Peyer's patch (tissue), 4 donors: ENCODE results near the gene RABL6. TPM values are rescaled to one million over a fixed set of nuclear protein-coding genes. Genes with fewer than 3 reads are reported as not detected.

Experiments used
- DNase-seq, 3 donors: peaks; one replicate each; pipeline ENCODE4 v3.0.0-alpha.2; 2017 to 2019
- H3K27ac ChIP-seq, 4 donors: fragments of 200-600 bp; sonication (generic); one replicate each; pipeline ENCODE4 v1.5.1; 2016 to 2019
- H3K27me3 ChIP-seq, 2 donors: fragments of 200-600 bp; sonication (generic); one replicate each; pipeline ENCODE4 v1.5.1; 2019
- H3K36me3 ChIP-seq, 3 donors: fragments of 200-600 bp; sonication (generic); one replicate each; pipeline ENCODE4 v1.5.1; 2016 to 2019
- H3K4me1 ChIP-seq, 4 donors: fragments of 200-600 bp; sonication (generic); one replicate each; pipeline ENCODE4 v1.5.1; 2016 to 2019
- H3K4me3 ChIP-seq, 4 donors: fragments of 200-600 bp; sonication (generic); 1 replicate in 3 of 4; 2 replicates in 1 of 4; pipeline ENCODE4 v1.5.1; 2016 to 2019; ENCODE audit warnings: mild to moderate bottlenecking in 1 of 4
- H3K9me3 ChIP-seq, 4 donors: fragments of 200-600 bp; sonication (generic); one replicate each; pipeline ENCODE4 v1.5.1; 2016 to 2019; ENCODE audit warnings: mild to moderate bottlenecking in 1 of 4
- CTCF ChIP-seq, 6 experiments: fragments of 450-650 bp in 4 of 6; fragments of 200-600 bp in 2 of 6; sonication (generic) in 1 of 6; IDR thresholded peaks; one replicate each; pipeline ENCODE4 v1.5.1; 2017 to 2019; ENCODE audit warnings: antibody characterized with exemption in 6 of 6, mild to moderate bottlenecking in 3 of 6, moderate library complexity in 1 of 6
- POLR2A ChIP-seq, 2 donors: fragments of 450-650 bp; IDR thresholded peaks; one replicate each; pipeline ENCODE4 v1.5.1; 2017; ENCODE audit warnings: antibody characterized with exemption in 2 of 2, mild to moderate bottlenecking in 2 of 2, moderate library complexity in 2 of 2
- total RNA-seq, 4 donors: library from RNA; depleted of rRNA; stranded (reverse); fragments of >200 nt; gene quantifications; one replicate each; pipeline ENCODE4 v1.1.0, GENCODE V29; 2016

RABL6 gene
- total RNA-seq, 4 donors from 2014 or later, result 98.4 to 187 (median 134) TPM

GRCh38 chr9:136771907-136772415 is 35.8 kb upstream of the RABL6 start:
- H3K4me3 ChIP-seq, result no peak overlapping the region
- H3K4me1 ChIP-seq, result no peaks in the 10 kb centered on the region
- TF ChIP-seq CTCF (IDR thresholded peaks at IDR 0.05), result no peak
- TF ChIP-seq POLR2A (IDR thresholded peaks at IDR 0.05), result no peak
- H3K9me3 ChIP-seq, result no peaks in the 10 kb centered on the region
- no peaks in the 10 kb centered on the region for H3K27me3 ChIP-seq
- no peak overlapping the region for H3K27ac ChIP-seq
- H3K36me3 ChIP-seq, result no peaks in the 10 kb centered on the region
- no peak for DNase-seq

- Histone ChIP-seq H3K27ac (no peak overlapping the region), H3K9me3 (no peaks in the 10 kb centered on the region), H3K4me3 (no peak overlapping the region), H3K36me3 (no peaks in the 10 kb centered on the region), H3K4me1 (no peaks in the 10 kb centered on the region), H3K27me3 (no peaks in the 10 kb centered on the region)
- DNase-seq, result peak in 1 of 3 donors; percentile 64
- TF ChIP-seq POLR2A (IDR thresholded peaks at IDR 0.05), result no peak
- TF ChIP-seq CTCF (IDR thresholded peaks at IDR 0.05), result no peak
Measured at GRCh38 chr9:136773386-136774044, 34.2 kb upstream of the RABL6 start.

GRCh38 chr9:136774416-136775045 is 33.2 kb upstream of the RABL6 start:
- no peak for TF ChIP-seq CTCF (IDR thresholded peaks at IDR 0.05)
- no peak for TF ChIP-seq POLR2A (IDR thresholded peaks at IDR 0.05)
- no peaks in the 10 kb centered on the region for H3K4me1 ChIP-seq
- no peak overlapping the region for H3K4me3 ChIP-seq
- H3K27me3 ChIP-seq, result no peaks in the 10 kb centered on the region
- H3K36me3 ChIP-seq, result no peaks in the 10 kb centered on the region
- no peak for DNase-seq
- no peak overlapping the region for H3K27ac ChIP-seq
- H3K9me3 ChIP-seq, result no peaks in the 10 kb centered on the region

- no peak overlapping the region for H3K4me3 ChIP-seq
- H3K27ac ChIP-seq, result no peak overlapping the region
- no peaks in the 10 kb centered on the region for H3K36me3 ChIP-seq
- H3K27me3 ChIP-seq, result no peaks in the 10 kb centered on the region
- TF ChIP-seq POLR2A (IDR thresholded peaks at IDR 0.05) (no peak), CTCF (IDR thresholded peaks at IDR 0.05) (no peak)
- no peak for DNase-seq
- no peaks in the 10 kb centered on the region for H3K4me1 ChIP-seq
- H3K9me3 ChIP-seq, result no peaks in the 10 kb centered on the region
Measured at GRCh38 chr9:136775191-136775590, 32.6 kb upstream of the RABL6 start.

DNA sequence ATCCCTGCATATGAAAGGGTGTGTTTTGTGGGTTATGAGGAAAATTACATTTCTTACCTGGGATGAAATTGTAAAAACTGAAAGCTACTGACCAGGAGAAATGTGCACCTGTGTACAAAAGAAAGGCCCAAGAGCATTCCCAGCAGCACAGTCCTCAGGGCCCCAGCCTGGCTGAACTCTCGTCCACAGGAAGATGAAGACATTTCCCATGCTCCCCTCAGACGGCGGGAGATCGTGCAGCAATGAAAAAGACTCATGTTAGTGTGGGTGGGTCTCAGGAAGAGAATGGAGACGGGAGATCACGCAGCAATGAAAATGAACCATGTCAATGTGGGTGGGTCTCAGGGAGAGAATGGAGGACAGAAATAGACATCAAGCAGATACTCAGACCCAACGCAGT is 30.8 kb upstream of the RABL6 start:
- no peak for TF ChIP-seq POLR2A (IDR thresholded peaks at IDR 0.05)
- TF ChIP-seq CTCF (IDR thresholded peaks at IDR 0.05), result no peak
- Histone ChIP-seq H3K9me3 (no peaks in the 10 kb centered on the region), H3K4me1 (no peaks in the 10 kb centered on the region), H3K36me3 (no peaks in the 10 kb centered on the region), H3K4me3 (no peak overlapping the region), H3K27me3 (no peaks in the 10 kb centered on the region), H3K27ac (peak overlapping the region in 2 of 4 donors; percentile 27 to 64)
- no peak for DNase-seq
